IMR-90 (cell line): Measurements from ENCODE around the gene LDB1.

ENCODE experiments used
- TF ChIP-seq, protein P1 (sequence below): conservative IDR thresholded peaks from 2 replicates; pipeline ENCODE4 v1.5.1; 2012; ENCODE audit warnings: mild to moderate bottlenecking, low read depth, low read length, improper control_type of control experiment
- TF ChIP-seq, protein P2 (sequence below): fragments of 150-350 bp; IDR thresholded peaks from 2 replicates; pipeline ENCODE4 v1.6.1; 2016; ENCODE audit warnings: low read depth, mild to moderate bottlenecking, low read length, moderate library complexity, borderline replicate concordance

DNA sequence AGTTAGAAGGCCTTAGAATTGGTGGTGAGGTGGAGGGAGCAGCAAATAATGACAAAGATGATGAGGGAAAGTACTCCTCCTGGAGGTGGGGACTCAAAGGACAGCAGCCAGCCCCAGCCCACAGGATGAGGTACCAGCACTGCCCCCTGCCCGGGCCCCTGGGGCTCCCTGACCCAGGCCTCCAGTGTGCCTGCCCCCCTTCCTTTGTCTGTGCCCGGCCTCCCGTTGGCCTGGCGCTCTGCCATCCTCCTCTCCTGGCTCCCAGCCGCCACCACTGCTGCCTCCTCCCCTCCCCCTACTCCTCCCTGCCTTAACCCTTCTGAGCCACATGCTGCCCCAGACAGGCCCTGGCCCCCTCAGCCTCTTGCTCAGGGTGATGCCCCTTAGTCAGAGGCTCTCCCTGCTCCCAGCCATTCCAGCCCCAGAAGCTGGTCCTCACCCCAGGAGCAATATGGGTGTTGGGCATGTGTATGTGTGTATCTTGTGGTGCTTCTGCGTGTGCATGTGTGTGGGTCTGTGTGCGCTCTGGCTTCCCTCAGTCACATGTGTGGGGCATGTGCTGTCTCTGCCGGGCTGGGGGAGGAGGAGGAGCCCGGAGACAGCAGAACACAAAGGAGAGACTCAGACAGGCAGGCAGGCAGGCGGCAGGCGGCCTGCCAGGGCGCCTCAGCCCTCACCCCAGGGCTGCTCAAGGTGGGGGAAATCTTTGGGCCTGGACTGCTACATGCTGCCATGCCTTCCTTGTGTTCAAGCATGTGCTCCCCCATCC lies 2.6 kb downstream of the LDB1 start:
- TF ChIP-seq, protein P1, sequence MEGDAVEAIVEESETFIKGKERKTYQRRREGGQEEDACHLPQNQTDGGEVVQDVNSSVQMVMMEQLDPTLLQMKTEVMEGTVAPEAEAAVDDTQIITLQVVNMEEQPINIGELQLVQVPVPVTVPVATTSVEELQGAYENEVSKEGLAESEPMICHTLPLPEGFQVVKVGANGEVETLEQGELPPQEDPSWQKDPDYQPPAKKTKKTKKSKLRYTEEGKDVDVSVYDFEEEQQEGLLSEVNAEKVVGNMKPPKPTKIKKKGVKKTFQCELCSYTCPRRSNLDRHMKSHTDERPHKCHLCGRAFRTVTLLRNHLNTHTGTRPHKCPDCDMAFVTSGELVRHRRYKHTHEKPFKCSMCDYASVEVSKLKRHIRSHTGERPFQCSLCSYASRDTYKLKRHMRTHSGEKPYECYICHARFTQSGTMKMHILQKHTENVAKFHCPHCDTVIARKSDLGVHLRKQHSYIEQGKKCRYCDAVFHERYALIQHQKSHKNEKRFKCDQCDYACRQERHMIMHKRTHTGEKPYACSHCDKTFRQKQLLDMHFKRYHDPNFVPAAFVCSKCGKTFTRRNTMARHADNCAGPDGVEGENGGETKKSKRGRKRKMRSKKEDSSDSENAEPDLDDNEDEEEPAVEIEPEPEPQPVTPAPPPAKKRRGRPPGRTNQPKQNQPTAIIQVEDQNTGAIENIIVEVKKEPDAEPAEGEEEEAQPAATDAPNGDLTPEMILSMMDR = peak; percentile 33
- TF ChIP-seq, protein P2, sequence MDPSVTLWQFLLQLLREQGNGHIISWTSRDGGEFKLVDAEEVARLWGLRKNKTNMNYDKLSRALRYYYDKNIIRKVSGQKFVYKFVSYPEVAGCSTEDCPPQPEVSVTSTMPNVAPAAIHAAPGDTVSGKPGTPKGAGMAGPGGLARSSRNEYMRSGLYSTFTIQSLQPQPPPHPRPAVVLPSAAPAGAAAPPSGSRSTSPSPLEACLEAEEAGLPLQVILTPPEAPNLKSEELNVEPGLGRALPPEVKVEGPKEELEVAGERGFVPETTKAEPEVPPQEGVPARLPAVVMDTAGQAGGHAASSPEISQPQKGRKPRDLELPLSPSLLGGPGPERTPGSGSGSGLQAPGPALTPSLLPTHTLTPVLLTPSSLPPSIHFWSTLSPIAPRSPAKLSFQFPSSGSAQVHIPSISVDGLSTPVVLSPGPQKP = no peak
